Measurements from ENCODE around the gene PDGFD. TPM values are rescaled to one million over a fixed set of nuclear protein-coding genes. Genes with fewer than 3 reads are reported as not detected.

PDGFD gene
- polyA plus RNA-seq, 1 of the 3 experiments (the other 2 are of a cell fraction) = 4.8 TPM

DNA sequence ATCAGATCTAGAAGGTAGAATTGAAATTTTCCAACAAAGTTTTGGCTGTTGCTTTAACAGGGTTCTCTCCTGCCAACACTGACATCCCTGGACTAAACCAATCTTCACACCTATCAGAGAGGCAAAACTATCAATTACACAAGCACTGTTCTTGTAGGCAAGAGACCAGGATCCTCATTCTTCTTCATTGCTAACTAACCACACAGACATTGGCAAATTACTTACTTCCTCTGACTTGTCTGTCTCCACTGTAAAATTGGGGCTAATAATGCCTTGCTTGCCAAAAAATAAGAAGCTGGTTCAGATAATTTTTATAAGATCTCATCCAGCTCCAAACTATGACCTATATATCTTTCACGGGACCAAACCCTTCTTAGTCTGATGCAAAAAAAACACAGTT is 221.3 kb downstream of the PDGFD start:
- H3K9me2 ChIP-seq = no peaks in the 10 kb centered on the region
- no peak for DNase-seq
- no peak overlapping the region for H3K4me2 ChIP-seq
- ChIA-PET CTCF (no interaction called here), POLR2A (no interaction called here)
- H3F3A ChIP-seq (replicated peaks; ENCODE audit: insufficient read depth) = no peaks in the 10 kb centered on the region
- no peak overlapping the region for H3K9ac ChIP-seq
- H3K4me1 ChIP-seq (ENCODE audit: control insufficient read depth in 1 of 2, insufficient read depth in 2 of 2, low read depth in 1 of 2, low read length in 1 of 2) = no peaks in the 10 kb centered on the region; a peak in 1 of 4 replicates
- no peak overlapping the region for H3K4me3 ChIP-seq (ENCODE audit: low read depth in 2 of 2, low read length in 1 of 2)
- H3K79me2 ChIP-seq (ENCODE audit: insufficient read depth) = no peaks in the 10 kb centered on the region
- H3K9me3 ChIP-seq = no peaks in the 10 kb centered on the region
- TF ChIP-seq ZBTB33 (IDR thresholded peaks at IDR 0.05; ENCODE audit: borderline replicate concordance, low read depth) (no peak), GATA2 (CRISPR knock-in tag; IDR thresholded peaks at IDR 0.05) (no peak), SIN3A (IDR thresholded peaks at IDR 0.05; ENCODE audit: borderline replicate concordance, low read depth, low read length) (no peak), FOXJ3 (CRISPR knock-in tag; IDR thresholded peaks at IDR 0.05) (no peak), TEAD4 (IDR thresholded peaks at IDR 0.05; ENCODE audit: borderline replicate concordance, insufficient read depth) (no peak), RCOR1 (IDR thresholded peaks at IDR 0.05; ENCODE audit: low read length) (no peak)
- no peak overlapping the region for H3K27ac ChIP-seq (ENCODE audit: low read depth in 2 of 2, low read length in 1 of 2)
- no peaks in the 10 kb centered on the region for H3K27me3 ChIP-seq (ENCODE audit: insufficient read depth)
- 100% methylated on average over 1 of the region's 1 CpG for WGBS (ENCODE audit: low lambda C conversion rate)
- no peaks in the 10 kb centered on the region for H4K20me1 ChIP-seq (ENCODE audit: insufficient read depth)
- no peaks in the 10 kb centered on the region for H3K36me3 ChIP-seq (replicated peaks in 1 of 2; ENCODE audit: control insufficient read depth in 1 of 2, insufficient read depth in 2 of 2, low read length in 1 of 2)
- no peak overlapping the region for H2AFZ ChIP-seq (ENCODE audit: low read depth)

DNA sequence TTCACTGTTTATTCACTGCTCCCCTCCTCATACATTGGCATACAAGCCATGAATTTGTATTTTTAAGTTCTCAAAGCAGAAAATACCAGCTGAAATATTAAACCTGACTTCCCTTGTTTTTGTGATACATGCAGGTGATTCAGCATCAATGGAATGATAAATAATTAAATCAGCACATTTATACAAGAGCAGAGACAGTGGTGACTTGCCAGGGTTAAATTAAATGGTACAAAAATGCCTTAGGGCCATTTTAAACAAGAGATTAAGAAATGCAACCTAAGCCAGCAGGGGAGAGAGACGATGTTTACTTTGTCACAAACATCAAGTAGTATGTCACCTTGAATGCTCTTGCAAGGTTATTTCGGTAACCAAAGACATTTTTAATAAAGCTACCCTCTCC is 223.4 kb downstream of the PDGFD start:
- no peaks in the 10 kb centered on the region for H3K79me2 ChIP-seq (ENCODE audit: insufficient read depth)
- H3F3A ChIP-seq (replicated peaks; ENCODE audit: insufficient read depth) = peaks cover 3% of the 10 kb centered on the region
- H3K4me2 ChIP-seq = no peak overlapping the region
- no peak for DNase-seq
- H3K9me2 ChIP-seq = no peaks in the 10 kb centered on the region
- no peaks in the 10 kb centered on the region for H3K36me3 ChIP-seq (replicated peaks in 1 of 2; ENCODE audit: control insufficient read depth in 1 of 2, insufficient read depth in 2 of 2, low read length in 1 of 2)
- CTCF ChIA-PET = interaction anchor here (1.1 kb wide), 1 partner anchor 1303 kb away, joined by 3 read pairs; no protein-coding TSS in a partner anchor
- no peak overlapping the region for H2AFZ ChIP-seq (ENCODE audit: low read depth)
- no peaks in the 10 kb centered on the region for H4K20me1 ChIP-seq (ENCODE audit: insufficient read depth)
- no peak overlapping the region; a peak in 1 of 4 replicates for H3K27ac ChIP-seq (ENCODE audit: low read depth in 2 of 2, low read length in 1 of 2)
- peaks cover 0 to 6% of the 10 kb centered on the region in 2 experiments; a peak in 2 of 4 replicates for H3K4me1 ChIP-seq (ENCODE audit: control insufficient read depth in 1 of 2, insufficient read depth in 2 of 2, low read depth in 1 of 2, low read length in 1 of 2)
- H3K27me3 ChIP-seq (ENCODE audit: insufficient read depth) = no peaks in the 10 kb centered on the region
- no peak overlapping the region for H3K9ac ChIP-seq
- POLR2A ChIA-PET = no interaction called here
- no peaks in the 10 kb centered on the region for H3K9me3 ChIP-seq
- H3K4me3 ChIP-seq (ENCODE audit: low read depth in 2 of 2, low read length in 1 of 2) = no peak overlapping the region
- 44% methylated on average over 2 of the region's 2 CpGs for whole genome bisulfite sequencing (ENCODE audit: low lambda C conversion rate)
- peak; percentile 43; the same call in 1 of the 2 replicates for TF ChIP-seq FOSL2 (IDR thresholded peaks at IDR 0.05; ENCODE audit: borderline replicate concordance, low read depth)
- TF ChIP-seq MEF2A (IDR thresholded peaks at IDR 0.05; ENCODE audit: borderline replicate concordance, low read depth) = no peak
- TF ChIP-seq FOXM1 (IDR thresholded peaks at IDR 0.05; ENCODE audit: low read depth) = no peak
- peak; percentile 27; the same call in 1 of the 2 replicates for TF ChIP-seq TEAD4 (IDR thresholded peaks at IDR 0.05; ENCODE audit: borderline replicate concordance, insufficient read depth)
- TF ChIP-seq TCF12 (IDR thresholded peaks at IDR 0.05) = peak; percentile 18; the same call in 1 of the 2 replicates
- TF ChIP-seq, protein P1, sequence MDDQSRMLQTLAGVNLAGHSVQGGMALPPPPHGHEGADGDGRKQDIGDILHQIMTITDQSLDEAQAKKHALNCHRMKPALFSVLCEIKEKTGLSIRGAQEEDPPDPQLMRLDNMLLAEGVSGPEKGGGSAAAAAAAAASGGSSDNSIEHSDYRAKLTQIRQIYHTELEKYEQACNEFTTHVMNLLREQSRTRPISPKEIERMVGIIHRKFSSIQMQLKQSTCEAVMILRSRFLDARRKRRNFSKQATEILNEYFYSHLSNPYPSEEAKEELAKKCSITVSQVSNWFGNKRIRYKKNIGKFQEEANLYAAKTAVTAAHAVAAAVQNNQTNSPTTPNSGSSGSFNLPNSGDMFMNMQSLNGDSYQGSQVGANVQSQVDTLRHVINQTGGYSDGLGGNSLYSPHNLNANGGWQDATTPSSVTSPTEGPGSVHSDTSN (IDR thresholded peaks at IDR 0.05) = peak; percentile 5; the same call in 1 of the 2 replicates
- peak; percentile 20; the same call in 1 of the 2 replicates for TF ChIP-seq NFIC (IDR thresholded peaks at IDR 0.05; ENCODE audit: borderline replicate concordance)
- TF ChIP-seq JUND (IDR thresholded peaks at IDR 0.05) = peak; percentile 42
